ENCODE results near the gene TRIP4.

DNA sequence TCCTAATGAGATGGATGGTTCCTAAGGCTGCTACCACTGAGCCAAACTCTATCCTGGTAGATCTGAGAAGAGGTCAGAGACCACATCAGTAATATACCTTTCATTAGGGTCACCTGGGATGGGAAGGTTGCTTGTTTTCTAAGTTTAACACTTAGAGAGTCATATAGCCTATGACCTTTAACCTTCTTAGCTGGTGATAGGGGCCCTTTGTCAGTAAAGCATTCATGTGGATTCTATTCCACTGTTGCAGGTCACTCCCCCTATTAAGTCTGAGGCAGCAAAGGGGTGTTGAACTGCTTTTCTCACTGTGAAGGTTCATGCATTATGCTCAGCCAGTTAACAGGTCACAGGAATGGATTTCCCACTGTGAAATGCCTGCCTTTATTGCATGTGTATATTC lies 66.6 kb downstream of the TRIP4 start:
- TF ChIP-seq, protein P1, sequence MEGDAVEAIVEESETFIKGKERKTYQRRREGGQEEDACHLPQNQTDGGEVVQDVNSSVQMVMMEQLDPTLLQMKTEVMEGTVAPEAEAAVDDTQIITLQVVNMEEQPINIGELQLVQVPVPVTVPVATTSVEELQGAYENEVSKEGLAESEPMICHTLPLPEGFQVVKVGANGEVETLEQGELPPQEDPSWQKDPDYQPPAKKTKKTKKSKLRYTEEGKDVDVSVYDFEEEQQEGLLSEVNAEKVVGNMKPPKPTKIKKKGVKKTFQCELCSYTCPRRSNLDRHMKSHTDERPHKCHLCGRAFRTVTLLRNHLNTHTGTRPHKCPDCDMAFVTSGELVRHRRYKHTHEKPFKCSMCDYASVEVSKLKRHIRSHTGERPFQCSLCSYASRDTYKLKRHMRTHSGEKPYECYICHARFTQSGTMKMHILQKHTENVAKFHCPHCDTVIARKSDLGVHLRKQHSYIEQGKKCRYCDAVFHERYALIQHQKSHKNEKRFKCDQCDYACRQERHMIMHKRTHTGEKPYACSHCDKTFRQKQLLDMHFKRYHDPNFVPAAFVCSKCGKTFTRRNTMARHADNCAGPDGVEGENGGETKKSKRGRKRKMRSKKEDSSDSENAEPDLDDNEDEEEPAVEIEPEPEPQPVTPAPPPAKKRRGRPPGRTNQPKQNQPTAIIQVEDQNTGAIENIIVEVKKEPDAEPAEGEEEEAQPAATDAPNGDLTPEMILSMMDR (IDR thresholded peaks at IDR 0.05; ENCODE audit: low read length): no peak
- TF ChIP-seq EZH2 (IDR thresholded peaks at IDR 0.05; ENCODE audit: borderline replicate concordance, low read length): no peak
